Brain microvascular endothelial cell (primary cell): Measurements from ENCODE around the gene EXD2.
A peak's percentile ranks its signal among the peaks of the same experiment; 100 is the strongest.
"Not testable (repeated sequence)": the region's sequence is repeated elsewhere in the genome, so short reads cannot be mapped to it uniquely, and the experiment has no call there.

ENCODE experiments used
- DNase-seq: peaks from one replicate; pipeline ENCODE4 v3.0.0-alpha.2; 2020
- H3K27ac ChIP-seq: fragments of 250-450 bp; sonication (Bioruptor Pico); 2 replicates; pipeline ENCODE4 v1.5.1; 2020; ENCODE audit warnings: mild to moderate bottlenecking, moderate library complexity
- H3K27me3 ChIP-seq: fragments of 250-450 bp; sonication (Bioruptor Pico); replicated peaks from 2 replicates; pipeline ENCODE4 v1.5.1; 2020; ENCODE audit warnings: mild to moderate bottlenecking
- H3K36me3 ChIP-seq: fragments of 250-450 bp; sonication (Bioruptor Pico); replicated peaks from 2 replicates; pipeline ENCODE4 v1.5.1; 2020; ENCODE audit warnings: mild to moderate bottlenecking
- H3K4me3 ChIP-seq: 2 replicates; pipeline ENCODE4 v1.5.1; 2011; ENCODE audit warnings: low read depth, mild to moderate bottlenecking, control low read depth, low read length, moderate library complexity
- CTCF ChIP-seq: IDR thresholded peaks from 2 replicates; pipeline ENCODE4 v1.5.1; 2011; ENCODE audit warnings: low read depth, mild to moderate bottlenecking, moderate library complexity, low read length, control low read depth, inconsistent platforms; ENCODE audit errors: missing control alignments
- in situ Hi-C: cut with HindIII; loops from 2 replicates; pipeline ENCODE4 v1.10.0; 2017; ENCODE audit warnings: low sequenced_read_pairs, low pct_ligation_motif_present

EXD2 gene

GRCh38 chr14:69288011-69288771 lies 96.9 kb downstream of the EXD2 start:
- no peak for DNase-seq
- peak; percentile 67 for TF ChIP-seq CTCF
- in situ Hi-C loops: no loop called here

GRCh38 chr14:69288956-69289705 lies 97.8 kb downstream of the EXD2 start:
- no peaks in the 10 kb centered on the region for H3K27me3 ChIP-seq
- in situ Hi-C loops: no loop called here
- no peak for TF ChIP-seq CTCF
- no peak overlapping the region for H3K4me3 ChIP-seq
- DNase-seq: no peak
- no peaks in the 10 kb centered on the region for H3K36me3 ChIP-seq
- no peak overlapping the region for H3K27ac ChIP-seq

More at GRCh38 chr14:69288011-69288771, 96.9 kb downstream of the EXD2 start:
- Histone ChIP-seq H3K4me3 (no peak overlapping the region), H3K36me3 (no peaks in the 10 kb centered on the region), H3K27ac (no peak overlapping the region), H3K27me3 (no peaks in the 10 kb centered on the region)

- no peak for TF ChIP-seq CTCF
- Histone ChIP-seq H3K27ac (no peak overlapping the region), H3K27me3 (no peaks in the 10 kb centered on the region), H3K4me3 (no peak overlapping the region), H3K36me3 (no peaks in the 10 kb centered on the region)
- in situ Hi-C loops: no loop called here
- no peak for DNase-seq
Measured at GRCh38 chr14:69289811-69290520, 98.7 kb downstream of the EXD2 start.

- H3K27ac ChIP-seq, H3K4me3 ChIP-seq, DNase-seq, H3K27me3 ChIP-seq, H3K36me3 ChIP-seq, in situ Hi-C loops: not testable (repeated sequence)
Measured at GRCh38 chr14:69290881-69291280, 99.6 kb downstream of the EXD2 start.

GRCh38 chr14:69291396-69291795 lies 100.1 kb downstream of the EXD2 start:
- Histone ChIP-seq H3K27me3 (no peaks in the 10 kb centered on the region), H3K27ac (no peak overlapping the region), H3K36me3 (no peaks in the 10 kb centered on the region), H3K4me3 (no peak overlapping the region)
- DNase-seq: no peak
- in situ Hi-C loops: no loop called here
- no peak for TF ChIP-seq CTCF
